TTC549 (cell line): ENCODE results near the gene VWA5B2.

Experiments
- FAIRE-seq: peaks from 2 replicates; lab custom pipeline; 2012; peaks lifted over from hg19 to GRCh38; lab: Jason Lieb, UNC

The VWA5B2 gene

GRCh38 chr3:184277366-184277765 is 48.0 kb downstream of the VWA5B2 start:
- no peak for FAIRE-seq

GRCh38 chr3:184282941-184283340 is 53.6 kb downstream of the VWA5B2 start:
- no peak for FAIRE-seq

- FAIRE-seq, result no peak
Measured at GRCh38 chr3:184283681-184284080, 54.3 kb downstream of the VWA5B2 start.

GRCh38 chr3:184284696-184285095 is 55.3 kb downstream of the VWA5B2 start:
- no peak for FAIRE-seq

GRCh38 chr3:184289426-184289938 is 60.1 kb downstream of the VWA5B2 start:
- no peak for FAIRE-seq

- no peak for FAIRE-seq
Measured at GRCh38 chr3:184290331-184290730, 60.9 kb downstream of the VWA5B2 start.

GRCh38 chr3:184291044-184291737 is 61.8 kb downstream of the VWA5B2 start:
- no peak for FAIRE-seq
